GOT3 (cell line): ENCODE results near the gene UNC93B1.
"Not testable (repeated sequence)": the region's sequence is repeated elsewhere in the genome, so short reads cannot be mapped to it uniquely, and the experiment has no call there.

Experiments
- DNase-seq: peaks from one replicate; lab custom pipeline; 2025; ENCODE audit warnings: mixed read lengths; lab: John Stamatoyannopoulos, UW

UNC93B1 gene

GRCh38 chr11:68009391-68010089 is 5.6 kb upstream of the UNC93B1 start:
- no peak for DNase-seq

GRCh38 chr11:68008381-68009337 is 4.8 kb upstream of the UNC93B1 start:
- no peak for DNase-seq

- no peak for DNase-seq
These were observed 3.8 kb upstream of the UNC93B1 start for GRCh38 chr11:68007498-68008380.

GRCh38 chr11:68006606-68007166 is 2.8 kb upstream of the UNC93B1 start:
- no peak for DNase-seq

GRCh38 chr11:68004551-68005335 is 846 bp upstream of the UNC93B1 start:
- no peak for DNase-seq

- no peak for DNase-seq
These were observed 705 bp downstream of the UNC93B1 start for GRCh38 chr11:68002938-68003845.

GRCh38 chr11:68002575-68002937 is 1.3 kb downstream of the UNC93B1 start:
- no peak for DNase-seq

GRCh38 chr11:67999704-68000103 is 4.2 kb downstream of the UNC93B1 start:
- DNase-seq, result no peak

GRCh38 chr11:67999201-67999629 is 4.7 kb downstream of the UNC93B1 start:
- no peak for DNase-seq

- DNase-seq, result no peak
These were observed 5.5 kb downstream of the UNC93B1 start for GRCh38 chr11:67998150-67999045.

- no peak for DNase-seq
These were observed 6.4 kb downstream of the UNC93B1 start for GRCh38 chr11:67997475-67997921.

GRCh38 chr11:67996622-67997474 is 7.0 kb downstream of the UNC93B1 start:
- DNase-seq, result no peak

GRCh38 chr11:67996051-67996450 is 7.8 kb downstream of the UNC93B1 start:
- DNase-seq, result no peak

GRCh38 chr11:67995579-67995978 is 8.3 kb downstream of the UNC93B1 start:
- not testable (repeated sequence) for DNase-seq

- not testable (repeated sequence) for DNase-seq
These were observed 8.8 kb downstream of the UNC93B1 start for GRCh38 chr11:67995129-67995528.

- DNase-seq, result not testable (repeated sequence)
These were observed 9.5 kb downstream of the UNC93B1 start for GRCh38 chr11:67994387-67994786.

GRCh38 chr11:67993821-67994220 is 10.1 kb downstream of the UNC93B1 start:
- not testable (repeated sequence) for DNase-seq
